HepG2 (cell line): ENCODE data around the gene KCTD18. TPM values are rescaled to one million over a fixed set of nuclear protein-coding genes. Genes with fewer than 3 reads are reported as not detected.

ENCODE experiments used
- DBP ChIP-seq: sonication (generic); formaldehyde crosslinking; IDR thresholded peaks from 2 replicates; pipeline ENCODE4 v1.4.0; 2020; ENCODE audit warnings: missing genetic modification reagents; ENCODE audit errors: not compliant biosample characterization
- NR3C1 ChIP-seq: sonication (generic); formaldehyde crosslinking; IDR thresholded peaks from 2 replicates; pipeline ENCODE4 v1.4.0; 2020; ENCODE audit warnings: missing genetic modification reagents
- ZBTB7B ChIP-seq: sonication (generic); formaldehyde crosslinking; IDR thresholded peaks from 2 replicates; pipeline ENCODE4 v1.4.0; 2020; ENCODE audit warnings: missing genetic modification reagents
- ZNF713 ChIP-seq: sonication (generic); formaldehyde crosslinking; IDR thresholded peaks from 2 replicates; pipeline ENCODE4 v1.4.0; 2020; ENCODE audit warnings: mild to moderate bottlenecking, missing genetic modification reagents
- ZNF850 ChIP-seq: sonication (generic); formaldehyde crosslinking; conservative IDR thresholded peaks from 2 replicates; pipeline ENCODE4 v1.9.0; 2021; ENCODE audit warnings: mild to moderate bottlenecking, missing genetic modification reagents
- ZSCAN25 ChIP-seq: sonication (generic); formaldehyde crosslinking; IDR thresholded peaks from 2 replicates; pipeline ENCODE4 v1.8.0; 2022; ENCODE audit warnings: mild to moderate bottlenecking, missing genetic modification reagents
- polyA plus RNA-seq, 8 experiments: library from polyadenylated mRNA; depleted of rRNA in 3 of 8; stranded (reverse) in 7 of 8; unstranded in 1 of 8; fragments of >200 nt; fragmentation: Illumina TruSeq in 4 of 8; extraction: Trizol in 4 of 8; gene quantifications; 2 replicates each; pipeline versions ENCODE4 v1.2.1 to v1.2.3, GENCODE V29; 2011 to 2016; ENCODE audit warnings: low read depth in 4 of 8, missing spikeins in 1 of 8, mixed read lengths in 1 of 8; ENCODE audit not compliant: insufficient read depth in 1 of 8
- total RNA-seq, 5 experiments: library from RNA; depleted of rRNA; stranded (reverse); fragments of >200 nt; fragmentation: Illumina TruSeq; extraction: Trizol; gene quantifications; 2 replicates each; pipeline ENCODE4 v1.2.3, GENCODE V29; 2016; ENCODE audit warnings: low read depth in 1 of 5
- TF ChIP-seq, protein P1 (sequence below), 2 experiments: sonication (generic) in 1 of 2; formaldehyde crosslinking in 1 of 2; IDR thresholded peaks; 2 replicates each; pipeline versions ENCODE4 v1.6.1 to v1.9.0; 2014 to 2022; ENCODE audit warnings: antibody characterized with exemption in 1 of 2, borderline replicate concordance in 1 of 2, inconsistent platforms in 1 of 2, low read depth in 1 of 2, missing genetic modification reagents in 1 of 2
- TF ChIP-seq, protein P2 (sequence below): sonication (generic); formaldehyde crosslinking; IDR thresholded peaks from one replicate; pipeline ENCODE4 v1.5.1; 2020; ENCODE audit warnings: mild to moderate bottlenecking, missing genetic modification reagents; ENCODE audit errors: not compliant biosample characterization

Gene KCTD18
- total and polyA plus RNA-seq, 2 of the 13 experiments (the other 11 are each of a cell fraction or from before 2014, with no cell fraction given): 2.2 to 7.1 TPM

DNA sequence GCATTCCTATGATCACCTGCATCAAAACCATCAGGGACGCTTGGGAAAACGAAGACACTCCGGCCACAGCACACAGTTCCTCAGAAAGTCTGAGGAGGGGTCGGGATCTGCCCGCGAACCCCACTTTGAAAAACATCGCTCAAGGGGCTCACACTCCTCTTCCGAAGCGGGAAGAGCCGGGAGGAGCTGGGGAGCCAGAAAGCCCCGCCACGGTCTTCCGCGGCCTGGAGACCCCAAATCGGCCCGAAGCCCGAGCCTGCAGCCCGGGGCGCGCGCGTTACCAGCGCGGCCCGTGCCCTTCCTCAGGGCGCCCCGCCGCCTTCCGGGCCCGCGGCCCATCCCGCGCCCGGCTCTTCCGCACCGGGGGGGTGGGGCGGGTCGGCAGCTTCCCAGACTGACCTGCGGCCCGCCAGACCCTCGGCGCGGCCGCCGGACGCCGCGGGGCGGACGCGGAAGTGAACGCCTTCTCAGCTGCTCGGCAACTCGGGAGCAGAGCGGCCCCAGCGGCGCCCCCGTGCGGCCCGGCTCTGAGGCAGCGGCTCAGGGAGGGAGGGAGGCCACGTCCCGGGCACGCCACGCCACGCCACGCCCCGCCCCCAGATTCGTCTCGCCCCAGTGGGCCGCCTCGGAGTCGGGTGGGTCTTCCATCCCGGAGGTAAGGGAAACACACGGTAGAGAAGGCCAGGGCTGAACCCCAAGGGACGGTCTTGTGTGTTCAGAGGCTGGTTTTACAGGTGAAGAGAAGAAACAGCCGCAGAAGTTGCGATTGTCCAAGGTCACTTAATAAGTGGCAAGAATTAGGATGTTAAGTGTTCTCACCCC lies at the start of gene KCTD18 (continued):
- TF ChIP-seq, protein P1, sequence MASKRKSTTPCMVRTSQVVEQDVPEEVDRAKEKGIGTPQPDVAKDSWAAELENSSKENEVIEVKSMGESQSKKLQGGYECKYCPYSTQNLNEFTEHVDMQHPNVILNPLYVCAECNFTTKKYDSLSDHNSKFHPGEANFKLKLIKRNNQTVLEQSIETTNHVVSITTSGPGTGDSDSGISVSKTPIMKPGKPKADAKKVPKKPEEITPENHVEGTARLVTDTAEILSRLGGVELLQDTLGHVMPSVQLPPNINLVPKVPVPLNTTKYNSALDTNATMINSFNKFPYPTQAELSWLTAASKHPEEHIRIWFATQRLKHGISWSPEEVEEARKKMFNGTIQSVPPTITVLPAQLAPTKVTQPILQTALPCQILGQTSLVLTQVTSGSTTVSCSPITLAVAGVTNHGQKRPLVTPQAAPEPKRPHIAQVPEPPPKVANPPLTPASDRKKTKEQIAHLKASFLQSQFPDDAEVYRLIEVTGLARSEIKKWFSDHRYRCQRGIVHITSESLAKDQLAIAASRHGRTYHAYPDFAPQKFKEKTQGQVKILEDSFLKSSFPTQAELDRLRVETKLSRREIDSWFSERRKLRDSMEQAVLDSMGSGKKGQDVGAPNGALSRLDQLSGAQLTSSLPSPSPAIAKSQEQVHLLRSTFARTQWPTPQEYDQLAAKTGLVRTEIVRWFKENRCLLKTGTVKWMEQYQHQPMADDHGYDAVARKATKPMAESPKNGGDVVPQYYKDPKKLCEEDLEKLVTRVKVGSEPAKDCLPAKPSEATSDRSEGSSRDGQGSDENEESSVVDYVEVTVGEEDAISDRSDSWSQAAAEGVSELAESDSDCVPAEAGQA (IDR thresholded peaks at IDR 0.05; ENCODE audit: low read depth): peak; percentile 40; the same call in 1 of the 2 replicates
- TF ChIP-seq, protein P1 (CRISPR knock-in tag; IDR thresholded peaks at IDR 0.05; ENCODE audit: borderline replicate concordance): no peak
- peak; percentile 95 for TF ChIP-seq ZNF713 (CRISPR knock-in tag)
- peak; percentile 94; the same call in 1 of the 2 replicates for TF ChIP-seq ZBTB7B (CRISPR knock-in tag)
- no peak for TF ChIP-seq NR3C1
- TF ChIP-seq ZSCAN25 (CRISPR knock-in tag): peak; percentile 35
- TF ChIP-seq, protein P2, sequence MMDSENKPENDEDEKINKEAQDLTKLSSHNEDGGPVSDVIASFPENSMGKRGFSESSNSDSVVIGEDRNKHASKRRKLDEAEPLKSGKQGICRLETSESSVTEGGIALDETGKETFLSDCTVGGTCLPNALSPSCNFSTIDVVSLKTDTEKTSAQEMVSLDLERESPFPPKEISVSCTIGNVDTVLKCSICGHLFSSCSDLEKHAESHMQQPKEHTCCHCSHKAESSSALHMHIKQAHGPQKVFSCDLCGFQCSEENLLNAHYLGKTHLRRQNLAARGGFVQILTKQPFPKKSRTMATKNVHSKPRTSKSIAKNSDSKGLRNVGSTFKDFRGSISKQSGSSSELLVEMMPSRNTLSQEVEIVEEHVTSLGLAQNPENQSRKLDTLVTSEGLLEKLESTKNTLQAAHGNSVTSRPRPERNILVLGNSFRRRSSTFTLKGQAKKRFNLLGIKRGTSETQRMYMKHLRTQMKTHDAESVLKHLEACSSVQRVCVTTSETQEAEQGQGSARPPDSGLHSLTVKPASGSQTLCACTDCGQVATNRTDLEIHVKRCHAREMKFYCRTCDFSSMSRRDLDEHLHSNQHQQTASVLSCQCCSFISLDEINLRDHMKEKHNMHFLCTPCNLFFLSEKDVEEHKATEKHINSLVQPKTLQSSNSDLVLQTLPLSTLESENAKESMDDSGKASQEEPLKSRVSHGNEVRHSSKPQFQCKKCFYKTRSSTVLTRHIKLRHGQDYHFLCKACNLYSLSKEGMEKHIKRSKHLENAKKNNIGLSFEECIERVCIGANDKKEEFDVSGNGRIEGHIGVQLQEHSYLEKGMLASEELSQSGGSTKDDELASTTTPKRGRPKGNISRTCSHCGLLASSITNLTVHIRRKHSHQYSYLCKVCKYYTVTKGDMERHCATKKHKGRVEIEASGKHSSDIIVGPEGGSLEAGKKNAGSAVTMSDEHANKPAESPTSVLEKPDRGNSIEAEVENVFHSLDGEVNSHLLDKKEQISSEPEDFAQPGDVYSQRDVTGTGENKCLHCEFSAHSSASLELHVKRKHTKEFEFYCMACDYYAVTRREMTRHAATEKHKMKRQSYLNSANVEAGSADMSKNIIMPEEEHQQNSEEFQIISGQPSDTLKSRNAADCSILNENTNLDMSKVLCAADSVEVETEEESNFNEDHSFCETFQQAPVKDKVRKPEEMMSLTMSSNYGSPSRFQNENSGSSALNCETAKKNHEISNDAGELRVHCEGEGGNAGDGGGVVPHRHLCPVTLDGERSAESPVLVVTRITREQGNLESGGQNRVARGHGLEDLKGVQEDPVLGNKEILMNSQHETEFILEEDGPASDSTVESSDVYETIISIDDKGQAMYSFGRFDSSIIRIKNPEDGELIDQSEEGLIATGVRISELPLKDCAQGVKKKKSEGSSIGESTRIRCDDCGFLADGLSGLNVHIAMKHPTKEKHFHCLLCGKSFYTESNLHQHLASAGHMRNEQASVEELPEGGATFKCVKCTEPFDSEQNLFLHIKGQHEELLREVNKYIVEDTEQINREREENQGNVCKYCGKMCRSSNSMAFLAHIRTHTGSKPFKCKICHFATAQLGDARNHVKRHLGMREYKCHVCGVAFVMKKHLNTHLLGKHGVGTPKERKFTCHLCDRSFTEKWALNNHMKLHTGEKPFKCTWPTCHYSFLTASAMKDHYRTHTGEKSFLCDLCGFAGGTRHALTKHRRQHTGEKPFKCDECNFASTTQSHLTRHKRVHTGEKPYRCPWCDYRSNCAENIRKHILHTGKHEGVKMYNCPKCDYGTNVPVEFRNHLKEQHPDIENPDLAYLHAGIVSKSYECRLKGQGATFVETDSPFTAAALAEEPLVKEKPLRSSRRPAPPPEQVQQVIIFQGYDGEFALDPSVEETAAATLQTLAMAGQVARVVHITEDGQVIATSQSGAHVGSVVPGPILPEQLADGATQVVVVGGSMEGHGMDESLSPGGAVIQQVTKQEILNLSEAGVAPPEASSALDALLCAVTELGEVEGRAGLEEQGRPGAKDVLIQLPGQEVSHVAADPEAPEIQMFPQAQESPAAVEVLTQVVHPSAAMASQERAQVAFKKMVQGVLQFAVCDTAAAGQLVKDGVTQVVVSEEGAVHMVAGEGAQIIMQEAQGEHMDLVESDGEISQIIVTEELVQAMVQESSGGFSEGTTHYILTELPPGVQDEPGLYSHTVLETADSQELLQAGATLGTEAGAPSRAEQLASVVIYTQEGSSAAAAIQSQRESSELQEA: peak; percentile 53
- no peak for TF ChIP-seq ZNF850
- TF ChIP-seq DBP (CRISPR knock-in tag): no peak
